T-cell (primary cell): ENCODE data around the gene STXBP1. TPM values are rescaled to one million over a fixed set of nuclear protein-coding genes. Genes with fewer than 3 reads are reported as not detected.
A peak's percentile ranks its signal among the peaks of the same experiment; 100 is the strongest.

ENCODE experiments used
- ATAC-seq, 4 experiments: fragments of 200-7000 bp in 3 of 4; fragments of 150-1000 bp in 1 of 4; cut with Tn5 transposase; replicated peaks in 1 of 4; 1 replicate in 3 of 4; 2 replicates in 1 of 4; pipeline ENCODE4 v1.10.0; 2021; ENCODE audit warnings: moderate library complexity in 3 of 4, mild to moderate bottlenecking in 2 of 4, moderate number of reproducible peaks in 1 of 4
- CTCF ChIA-PET, 2 donors: fragments of 300-600 bp; sonication (Branson Sonifier 250); formaldehyde crosslinking; loops; one replicate each; lab custom pipeline; 2022; ENCODE audit warnings: antibody characterized with exemption in 2 of 2; lab: Charles Lee
- POLR2A ChIA-PET, 2 donors: fragments of 300-600 bp; sonication (Branson Sonifier 250); formaldehyde crosslinking; loops; one replicate each; lab custom pipeline; 2022; ENCODE audit warnings: antibody characterized with exemption in 2 of 2; lab: Charles Lee
- DNase-seq, 35 experiments: peaks; one replicate each; pipeline versions ENCODE4 v3.0.0 to v3.0.0-alpha.2; 2013 to 2023
- H3K27ac ChIP-seq: one replicate; pipeline ENCODE4 v1.5.1; 2013; ENCODE audit warnings: low read length
- H3K27me3 ChIP-seq, 2 experiments: replicated peaks in 1 of 2; 1 replicate in 1 of 2; 2 replicates in 1 of 2; pipeline versions ENCODE4 v1.6.1 to v1.7.0; 2013; ENCODE audit warnings: low read length in 1 of 2, mixed read lengths in 1 of 2; ENCODE audit not compliant: control insufficient read depth in 2 of 2, insufficient read depth in 2 of 2; ENCODE audit errors: extremely low read depth in 1 of 2
- H3K36me3 ChIP-seq, 2 donors: 1 replicate in 1 of 2; 2 replicates in 1 of 2; pipeline versions ENCODE4 v1.6.1 to v1.7.0; 2013; ENCODE audit warnings: low read length in 1 of 2; ENCODE audit not compliant: control insufficient read depth in 2 of 2, insufficient read depth in 1 of 2; ENCODE audit errors: extremely low read depth in 1 of 2
- H3K4me1 ChIP-seq, 2 experiments: 1 replicate in 1 of 2; 2 replicates in 1 of 2; pipeline versions ENCODE4 v1.6.1 to v1.7.0; 2013; ENCODE audit warnings: low read length in 2 of 2, mixed read lengths in 1 of 2; ENCODE audit not compliant: insufficient read depth in 2 of 2, control insufficient read depth in 1 of 2; ENCODE audit errors: extremely low read depth in 1 of 2
- H3K4me3 ChIP-seq, 2 donors: 1 replicate in 1 of 2; 2 replicates in 1 of 2; pipeline versions ENCODE4 v1.5.1 to v1.7.0; 2013; ENCODE audit warnings: mild to moderate bottlenecking in 2 of 2, low read length in 1 of 2, moderate library complexity in 1 of 2; ENCODE audit not compliant: control insufficient read depth in 1 of 2; ENCODE audit errors: extremely low read depth in 1 of 2
- H3K9me3 ChIP-seq: 2 replicates; pipeline ENCODE4 v1.7.0; 2013
- H3K27ac Mint-ChIP-seq, 2 donors: one replicate each; pipeline ENCODE4 v1.8.0; 2020 to 2021; ENCODE audit warnings: mild to moderate bottlenecking in 2 of 2, mixed read lengths in 2 of 2
- H3K27me3 Mint-ChIP-seq, 2 donors: one replicate each; pipeline ENCODE4 v1.8.0; 2021 to 2022; ENCODE audit warnings: mixed read lengths in 2 of 2
- H3K36me3 Mint-ChIP-seq: one replicate; pipeline ENCODE4 v1.8.0; 2021; ENCODE audit warnings: mixed read lengths
- H3K4me1 Mint-ChIP-seq, 3 donors: one replicate each; pipeline ENCODE4 v1.8.0; 2020 to 2022; ENCODE audit warnings: mixed read lengths in 3 of 3, mild to moderate bottlenecking in 1 of 3
- H3K4me3 Mint-ChIP-seq, 3 donors: one replicate each; pipeline ENCODE4 v1.8.0; 2020 to 2022; ENCODE audit warnings: mild to moderate bottlenecking in 3 of 3, mixed read lengths in 3 of 3, moderate library complexity in 3 of 3
- H3K9me3 Mint-ChIP-seq, 3 donors: one replicate each; pipeline ENCODE4 v1.8.0; 2020 to 2022; ENCODE audit warnings: mixed read lengths in 3 of 3
- WGBS: methylation state at CpG from one replicate; pipeline ENCODE4 v1.1.5; 2013; ENCODE audit warnings: missing lambda C conversion rate; ENCODE audit not compliant: insufficient coverage; 5-methylcytosine and 5-hydroxymethylcytosine counted together
- total RNA-seq, 35 experiments: library from RNA in 6 of 35; stranded (reverse) in 6 of 35; fragments of 120-200 nt in 1 of 35; gene quantifications; one replicate each; pipeline versions ENCODE4 v1.2.1 to v1.2.4 and lab custom pipeline; 2013 to 2026

Gene STXBP1
- total RNA-seq, 5 donors from 2014 or later (not counting 1 experiment from before 2014, with no cell fraction given) = 3.8 to 18.2 (median 17.3) TPM

DNA sequence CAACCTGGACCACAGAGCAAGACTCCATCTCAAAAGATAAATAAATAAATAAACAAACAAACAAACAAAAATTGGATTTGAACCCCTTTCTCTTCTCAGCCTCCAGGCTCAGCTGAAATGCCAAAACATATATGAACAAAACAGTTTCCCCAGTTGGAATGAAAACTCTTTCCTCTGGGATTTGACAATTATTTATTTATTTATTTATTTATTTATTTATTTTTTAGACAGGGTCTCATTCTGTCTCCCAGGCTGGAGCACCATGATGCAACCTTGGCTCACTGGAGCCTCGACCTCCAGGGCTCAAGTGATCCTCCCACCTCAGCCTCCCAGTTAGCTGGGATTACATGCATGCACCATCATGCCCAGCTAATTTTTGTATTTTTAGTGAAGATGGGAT, 6.0 kb upstream of the STXBP1 start:
- ATAC-seq = no peak
- Histone ChIP-seq H3K27me3 (peaks cover 0 to 40% of the 10 kb centered on the region in 2 experiments), H3K4me1 (peaks cover 2 to 16% of the 10 kb centered on the region in 2 experiments), H3K9me3 (no peaks in the 10 kb centered on the region), H3K27ac (no peak overlapping the region), H3K36me3 (no peaks in the 10 kb centered on the region), H3K4me3 (no peak overlapping the region)
- Mint-ChIP-seq H3K9me3 (no peaks in the 10 kb centered on the region), H3K4me3 (no peak overlapping the region), H3K36me3 (no peaks in the 10 kb centered on the region), H3K27me3 (peaks cover 0 to 14% of the 10 kb centered on the region in 2 donors), H3K4me1 (peaks cover 14 to 22% (median 18%) of the 10 kb centered on the region in 3 donors), H3K27ac (no peak overlapping the region)
- DNase-seq = no peak
- POLR2A ChIA-PET = no interaction called here
- no CpG with 5 or more reads among the region's 1 CpG for WGBS
- CTCF ChIA-PET = no interaction called here

- H3K4me1 ChIP-seq = peaks cover 5 to 29% of the 10 kb centered on the region in 2 experiments
- Mint-ChIP-seq H3K9me3 (no peaks in the 10 kb centered on the region), H3K4me3 (peak overlapping the region; percentile 82 to 83 (median 82)), H3K4me1 (peaks cover 23 to 35% (median 27%) of the 10 kb centered on the region in 3 donors), H3K27ac (peak overlapping the region; percentile 46 to 76), H3K36me3 (no peaks in the 10 kb centered on the region), H3K27me3 (peaks cover 0 to 19% of the 10 kb centered on the region in 2 donors)
- H3K27ac ChIP-seq = peak overlapping the region; percentile 37
- POLR2A ChIA-PET = no interaction called here
- no peaks in the 10 kb centered on the region for H3K36me3 ChIP-seq
- DNase-seq = peak; percentile 42 to 88 (median 63)
- 2% methylated on average over 50 of the region's 55 CpGs for WGBS
- no peaks in the 10 kb centered on the region for H3K9me3 ChIP-seq
- peaks cover 0 to 49% of the 10 kb centered on the region in 2 experiments for H3K27me3 ChIP-seq
- peak; percentile 55 to 69 (median 62) for ATAC-seq
- CTCF ChIA-PET = interaction anchor here in 1 of 2 donors (0.6 kb wide), 1 partner anchor 106 kb away, joined by 3 read pairs; no protein-coding TSS in a partner anchor
- H3K4me3 ChIP-seq = peak overlapping the region; percentile 56 to 67
These were observed 3.7 kb upstream of the STXBP1 start for GRCh38 chr9:127608104-127608966.

GRCh38 chr9:127611603-127611898, 526 bp upstream of the STXBP1 start:
- Mint-ChIP-seq H3K36me3 (no peaks in the 10 kb centered on the region), H3K4me3 (peak overlapping the region; percentile 90 to 94 (median 91))

GRCh38 chr9:127612939-127613582, 984 bp downstream of the STXBP1 start:
- Histone ChIP-seq H3K27ac (no peak overlapping the region), H3K36me3 (no peaks in the 10 kb centered on the region), H3K4me3 (peak overlapping the region; percentile 52 to 53), H3K4me1 (peaks cover 3 to 27% of the 10 kb centered on the region in 2 experiments), H3K27me3 (peaks cover 7 to 35% of the 10 kb centered on the region in 2 experiments), H3K9me3 (no peaks in the 10 kb centered on the region)
- DNase-seq (peak in 26 of 35 experiments; percentile 2 to 53 (median 22)), ATAC-seq (peak in 2 of 4 experiments; percentile 14)
- Mint-ChIP-seq H3K27ac (peak overlapping the region; percentile 25 to 57), H3K4me1 (peaks cover 25 to 36% (median 29%) of the 10 kb centered on the region in 3 donors), H3K4me3 (peak overlapping the region; percentile 78 to 94 (median 82)), H3K36me3 (no peaks in the 10 kb centered on the region), H3K9me3 (no peaks in the 10 kb centered on the region), H3K27me3 (peaks cover 3 to 18% of the 10 kb centered on the region in 2 donors)
- ChIA-PET CTCF (interaction anchor here in 1 of 2 donors (0.8 kb wide), 1 partner anchor 103 kb away, joined by 3 read pairs; the partner anchor contains the start of gene TTC16), POLR2A (interaction anchor here in 1 of 2 donors (0.6 kb wide), 1 partner anchor 304 kb away, joined by 3 read pairs; the partner anchor contains the start of gene ST6GALNAC4)
- under 1% methylated on average over 21 of the region's 41 CpGs for WGBS

More at GRCh38 chr9:127611603-127611898, 526 bp upstream of the STXBP1 start:
- H3K27me3 Mint-ChIP-seq = peaks cover 3 to 18% of the 10 kb centered on the region in 2 donors
- Histone ChIP-seq H3K36me3 (no peaks in the 10 kb centered on the region), H3K4me3 (peak overlapping the region; percentile 34 to 61), H3K9me3 (no peaks in the 10 kb centered on the region), H3K4me1 (peaks cover 5 to 33% of the 10 kb centered on the region in 2 experiments), H3K27me3 (peaks cover 7 to 41% of the 10 kb centered on the region in 2 experiments), H3K27ac (no peak overlapping the region)
- 4% methylated on average over 11 of the region's 11 CpGs for whole genome bisulfite sequencing
- H3K4me1 Mint-ChIP-seq = peaks cover 30 to 42% (median 34%) of the 10 kb centered on the region in 3 donors
- ChIA-PET CTCF (interaction anchor here in 1 of 2 donors (1.0 kb wide), 1 partner anchor 123 kb away, joined by 3 read pairs; the partner anchor contains the start of gene TOR2A), POLR2A (interaction anchor here in 1 of 2 donors (0.6 to 0.7 kb wide), 2 partner anchors 9 to 11 kb away, joined by 4 read pairs; no protein-coding TSS in a partner anchor)
- no peaks in the 10 kb centered on the region for H3K9me3 Mint-ChIP-seq
- H3K27ac Mint-ChIP-seq = peak overlapping the region; percentile 24 to 77
- ATAC-seq (peak; percentile 2 to 15 (median 7)), DNase-seq (peak in 4 of 35 experiments; percentile 4 to 11 (median 8))

DNA sequence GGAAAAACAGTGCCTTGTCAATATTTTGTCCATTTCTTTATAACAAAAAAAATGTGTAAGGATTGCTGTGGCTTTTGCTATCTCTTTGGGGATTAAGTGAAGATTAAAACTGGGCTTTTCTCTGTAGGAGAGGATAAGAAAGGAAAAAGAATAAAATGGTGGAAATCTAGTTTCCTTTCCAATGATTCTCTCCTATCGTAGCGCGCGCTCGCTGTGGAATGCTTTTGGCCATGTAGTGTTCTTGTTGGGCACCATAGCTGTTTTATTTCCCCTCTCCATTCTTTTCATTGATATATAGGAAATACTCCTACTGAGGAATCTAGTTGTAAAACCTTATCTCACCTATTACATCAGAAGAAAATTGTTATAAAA, 1.5 kb downstream of the STXBP1 start:
- ChIA-PET POLR2A (no interaction called here), CTCF (interaction anchor here in 1 of 2 donors (0.8 kb wide), 1 partner anchor 102 kb away, joined by 3 read pairs; the partner anchor contains the start of gene TTC16)
- Mint-ChIP-seq H3K4me3 (peak overlapping the region; percentile 78 to 94 (median 82)), H3K9me3 (no peaks in the 10 kb centered on the region), H3K27ac (no peak overlapping the region), H3K4me1 (peaks cover 23 to 33% (median 26%) of the 10 kb centered on the region in 3 donors), H3K27me3 (peaks cover 3 to 18% of the 10 kb centered on the region in 2 donors), H3K36me3 (no peaks in the 10 kb centered on the region)
- peaks cover 7 to 35% of the 10 kb centered on the region in 2 experiments for H3K27me3 ChIP-seq
- ATAC-seq (no peak), DNase-seq (no peak)
- peak overlapping the region in 1 of 2 donors; percentile 52 for H3K4me3 ChIP-seq
- H3K9me3 ChIP-seq = no peaks in the 10 kb centered on the region
- peaks cover 3 to 22% of the 10 kb centered on the region in 2 experiments for H3K4me1 ChIP-seq
- no peak overlapping the region for H3K27ac ChIP-seq
- no peaks in the 10 kb centered on the region for H3K36me3 ChIP-seq
- WGBS = no CpG with 5 or more reads among the region's 5 CpGs
